ENCODE results near the gene INO80B.

The INO80B gene

GRCh38 chr2:74502147-74502719, 47.3 kb downstream of the INO80B start:
- no peak for DNase-seq (ENCODE audit: low read depth in 2 of 2)

DNA sequence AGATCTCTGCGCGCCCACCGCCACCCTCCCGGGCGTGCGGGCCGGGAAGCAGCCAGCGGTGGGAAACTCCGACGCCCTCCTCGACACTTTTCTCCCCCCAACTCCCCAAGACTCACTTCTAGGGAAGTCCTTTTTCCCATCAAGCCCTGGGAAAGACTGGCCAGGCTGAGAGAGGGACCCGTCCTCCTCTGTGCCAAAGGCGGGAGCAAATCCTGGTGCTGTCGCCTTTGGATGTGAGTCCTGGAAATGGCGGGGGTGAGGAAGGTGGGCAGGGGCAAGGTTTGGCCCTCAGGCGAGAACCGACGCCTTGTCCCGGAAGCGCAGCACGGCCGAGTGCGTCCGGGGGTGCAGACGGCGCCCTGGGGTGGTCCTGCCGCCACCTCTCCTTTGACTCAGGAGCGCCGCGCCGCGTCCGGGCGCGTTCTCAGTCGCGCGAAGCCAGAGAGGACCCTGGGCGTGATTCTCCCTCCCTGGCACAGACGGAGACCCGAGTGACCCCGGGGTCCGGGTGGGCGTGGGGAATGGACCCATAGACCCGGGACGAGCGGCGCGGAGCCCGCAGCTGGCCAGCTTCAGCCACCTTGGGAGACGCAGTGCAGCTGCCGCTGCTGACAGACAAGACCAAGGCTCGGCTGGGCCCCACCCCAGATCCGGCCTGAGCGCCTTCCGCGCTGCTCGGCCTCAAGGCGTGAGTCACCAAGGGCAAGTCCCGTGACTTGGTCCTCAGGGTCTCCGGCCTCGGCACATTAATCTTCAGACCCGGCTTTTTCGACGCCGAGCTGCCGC, 48.0 kb downstream of the INO80B start:
- DNase-seq (ENCODE audit: low read depth in 2 of 2) = peak in 1 of 2 donors; percentile 39

- DNase-seq (ENCODE audit: low read depth in 2 of 2) = no peak
These were observed 48.9 kb downstream of the INO80B start for GRCh38 chr2:74503506-74504475.

DNA sequence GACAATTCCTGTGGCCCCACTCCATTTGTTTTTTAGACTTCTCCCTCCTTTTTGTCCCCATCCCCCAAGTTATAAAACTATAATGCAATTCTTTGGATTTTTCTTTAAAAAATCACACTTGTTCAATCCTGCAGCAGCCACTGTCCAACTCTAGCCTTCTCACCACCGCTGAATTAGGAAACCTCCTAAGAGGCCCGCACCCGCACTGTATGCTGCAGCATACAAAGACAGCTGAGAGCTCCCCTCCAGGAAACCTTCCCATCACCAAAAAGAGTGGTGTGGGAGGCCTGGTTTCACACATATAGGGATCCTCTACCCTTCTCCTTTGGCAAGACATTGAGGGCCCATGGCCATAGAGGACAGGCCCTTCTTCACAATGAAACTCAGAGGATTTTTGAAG, 49.7 kb downstream of the INO80B start:
- DNase-seq (ENCODE audit: low read depth in 2 of 2) = no peak

DNA sequence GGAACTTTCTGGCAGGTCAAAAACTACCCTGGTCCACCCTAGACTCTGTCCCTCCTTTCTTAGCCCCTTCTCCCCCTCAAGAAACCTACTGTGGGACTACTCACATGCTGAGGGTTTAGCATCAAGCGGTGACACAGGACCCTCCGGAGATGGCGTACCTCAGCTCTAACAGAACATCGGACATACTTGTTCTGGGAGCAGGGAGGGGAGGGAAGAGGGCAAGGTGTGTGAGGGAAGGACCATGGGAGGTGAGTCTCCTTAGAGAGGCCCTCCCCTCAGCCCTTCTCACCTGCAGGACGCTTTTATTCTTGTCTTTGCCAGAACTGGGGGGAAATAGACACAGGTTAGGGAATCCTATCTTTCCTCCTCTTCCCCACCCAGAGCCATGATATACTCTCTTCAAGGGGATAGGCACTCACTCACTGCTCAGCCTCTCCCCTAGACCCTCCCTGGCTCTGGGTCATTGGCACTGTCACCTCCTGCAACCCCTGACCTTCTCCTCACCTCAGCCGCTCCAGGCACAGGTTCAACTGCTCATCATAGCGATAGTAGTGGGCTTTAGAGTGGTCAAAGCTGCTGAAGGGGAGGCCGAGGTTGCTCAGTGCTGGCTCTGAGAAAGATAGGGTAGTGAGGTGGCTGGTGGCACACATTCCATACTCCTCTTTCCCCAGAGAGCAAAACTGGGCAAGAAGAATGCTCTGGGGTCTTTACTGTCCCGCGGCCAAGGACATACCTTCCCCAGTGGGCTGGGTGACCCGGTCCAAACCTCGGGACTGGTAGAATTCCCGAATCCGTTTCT, 50.8 kb downstream of the INO80B start:
- DNase-seq (ENCODE audit: low read depth in 2 of 2) = no peak

DNA sequence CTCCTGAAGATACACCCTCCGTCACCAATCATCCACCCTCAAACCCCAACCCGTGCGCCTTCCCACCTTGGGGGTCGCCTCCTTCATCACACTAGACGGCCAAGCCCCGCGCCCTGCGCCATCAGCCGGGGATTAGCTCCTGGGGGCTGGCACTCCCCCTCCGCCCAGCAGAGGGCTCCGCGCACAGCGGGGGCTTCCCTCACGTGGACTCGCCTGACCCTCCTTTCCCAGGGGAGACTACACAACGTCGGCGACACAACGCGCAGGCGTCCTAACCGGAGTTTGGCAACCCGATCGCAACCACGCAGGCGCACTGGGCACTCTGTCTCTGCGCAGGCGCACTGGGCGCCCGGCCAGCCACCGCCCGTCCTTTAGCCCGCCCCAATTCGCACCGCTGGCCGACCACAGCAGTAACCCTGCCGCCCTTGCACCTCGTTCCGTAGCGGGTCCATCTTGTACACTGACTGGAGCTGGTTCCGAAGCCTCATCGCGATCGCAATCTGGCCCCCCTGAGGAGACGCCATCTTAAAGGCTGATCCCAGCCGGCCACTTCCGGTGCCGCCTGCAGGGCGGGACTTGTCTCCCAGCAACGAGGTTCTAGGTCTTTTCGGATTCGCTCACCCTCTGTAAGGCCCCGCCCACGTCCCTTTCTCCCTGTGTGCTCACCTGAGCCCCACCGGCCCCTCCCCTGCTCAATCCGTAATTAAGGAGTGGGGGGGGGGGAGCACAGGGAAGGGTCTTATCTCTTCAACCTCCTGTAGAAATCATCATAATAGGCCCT, 52.4 kb downstream of the INO80B start, which contains the start of gene PCGF1:
PCGF1 (minus strand) TSS at position 551 of the 781 bp plus-strand sequence; CDS start at position 524, 27 bp downstream.
- peak; percentile 98 to 99 for DNase-seq (ENCODE audit: low read depth in 2 of 2)

All from stimulated activated CD4-positive, alpha-beta T cell treated with anti-CD3 and anti-CD28 coated beads, Interleukin-4, amount 100 ng/mL, for 48 hours (primary cell).